HG03066 (cell line): ENCODE measurements around the gene STK4.

Experiments used
- ATAC-seq: cut with Tn5 transposase; IDR thresholded peaks from one replicate; pipeline ENCODE4 v1.9.1; 2021; ENCODE audit warnings: low read depth; ENCODE audit not compliant: unreplicated experiment

STK4 gene

GRCh38 chr20:45080867-45081624, 114.7 kb downstream of the STK4 start:
- ATAC-seq: no peak

DNA sequence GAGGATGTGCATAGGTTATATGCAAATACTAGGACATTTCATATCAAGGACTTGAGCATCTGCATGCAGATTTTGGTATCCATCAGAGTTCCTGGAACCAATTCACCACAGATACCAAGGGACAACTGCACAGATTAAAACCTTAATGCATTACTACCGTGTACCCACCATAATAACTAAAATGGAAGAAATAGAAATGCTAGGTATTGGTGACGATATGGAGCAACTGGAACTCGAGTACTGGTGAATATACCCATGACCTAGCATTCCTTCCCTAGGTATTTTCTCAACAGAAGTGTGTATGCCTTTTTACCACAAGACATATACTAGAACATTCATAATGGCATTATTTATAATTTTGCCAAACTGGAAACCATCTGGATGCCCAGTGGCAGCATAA, 116.2 kb downstream of the STK4 start:
- ATAC-seq: no peak

DNA sequence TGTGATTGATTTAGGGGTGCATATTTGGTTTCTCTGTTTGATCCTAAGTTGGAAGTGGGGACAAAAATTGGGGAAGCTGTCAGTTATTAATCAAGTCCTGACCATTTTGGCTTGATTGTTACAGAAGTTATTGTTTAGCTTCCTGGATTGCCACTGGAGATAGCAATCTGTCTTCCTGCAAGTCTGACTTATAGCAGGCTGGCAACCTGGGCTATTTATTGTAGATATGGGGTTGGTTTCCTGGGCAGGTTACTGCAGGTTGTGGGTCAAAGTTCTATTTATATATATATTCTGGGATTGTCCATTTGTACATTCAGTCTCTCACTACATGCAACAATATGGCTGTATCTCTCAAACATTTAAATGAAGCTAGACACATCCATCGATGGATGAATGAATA, 116.8 kb downstream of the STK4 start:
- no peak for ATAC-seq

DNA sequence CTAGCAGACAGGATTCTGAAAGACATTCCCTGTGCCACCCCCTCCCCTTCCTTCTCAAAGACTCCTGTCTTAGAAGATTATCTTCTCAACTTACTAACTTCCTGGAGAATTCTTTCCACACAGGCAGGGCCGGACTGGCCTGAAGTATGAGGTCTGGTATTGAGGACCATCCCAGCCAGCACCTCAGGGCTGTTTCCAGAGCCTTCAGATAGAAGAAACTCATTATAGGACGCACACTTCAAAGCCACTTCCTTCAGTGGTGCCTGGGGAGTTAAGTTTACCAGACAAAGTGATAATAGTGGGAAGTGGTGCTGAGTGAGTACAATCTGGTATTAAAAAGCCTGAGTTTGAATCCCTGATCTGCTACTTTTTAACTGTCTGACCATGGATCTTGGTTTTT, 119.0 kb downstream of the STK4 start:
- no peak for ATAC-seq

GRCh38 chr20:45085867-45086266, 119.6 kb downstream of the STK4 start:
- no peak for ATAC-seq

DNA sequence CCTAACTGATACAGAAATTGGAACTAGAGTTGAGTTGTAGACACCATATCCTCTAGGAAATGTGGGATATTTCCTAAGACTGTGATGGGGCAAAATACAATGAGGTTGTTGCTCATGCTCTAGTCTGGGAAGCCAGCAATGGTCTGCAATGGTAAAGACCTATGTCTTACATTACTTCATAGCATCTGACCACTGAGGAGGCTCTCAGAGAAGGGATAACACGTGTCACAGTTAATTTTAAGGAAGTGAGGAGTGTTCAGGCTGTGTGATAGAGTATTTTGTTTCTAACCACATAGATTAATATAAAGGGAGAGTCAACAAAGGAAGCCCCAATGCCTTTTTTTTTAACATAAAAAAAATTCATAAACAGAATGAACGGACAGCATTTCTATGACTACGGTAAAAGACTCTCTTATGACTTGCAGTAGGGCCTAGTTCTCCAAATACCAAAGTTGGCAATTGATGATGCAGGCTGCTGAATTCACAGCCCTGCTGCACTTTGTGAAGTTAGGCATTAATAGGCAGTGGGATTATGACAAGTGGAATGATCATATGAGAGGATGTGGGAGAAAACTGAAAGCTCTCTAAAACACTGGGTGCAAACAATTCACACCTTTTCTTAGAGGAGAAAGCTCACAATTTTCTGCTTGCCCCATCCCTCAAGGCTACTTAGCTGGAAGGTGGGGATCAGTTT, 120.9 kb downstream of the STK4 start:
- ATAC-seq: no peak

DNA sequence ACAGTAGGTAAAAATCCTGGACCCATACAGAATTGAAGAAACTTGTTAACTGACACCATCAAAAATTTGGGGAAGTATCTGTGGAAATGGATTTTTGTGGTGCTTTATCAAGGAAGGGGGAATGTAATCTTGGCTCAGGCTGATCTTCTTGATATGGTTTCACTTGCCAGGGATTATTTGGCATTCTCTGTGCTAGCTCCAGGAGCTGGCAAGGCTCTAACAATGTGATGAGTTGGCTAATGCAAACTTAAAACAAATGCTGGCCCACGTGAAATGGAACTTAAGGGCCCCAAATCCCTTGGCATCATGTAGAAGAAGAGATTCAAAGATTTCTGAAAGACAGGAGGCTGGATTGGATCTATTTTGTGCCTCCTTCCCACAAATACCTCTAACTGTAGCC, 121.5 kb downstream of the STK4 start:
- no peak for ATAC-seq

GRCh38 chr20:45088247-45088646, 121.9 kb downstream of the STK4 start:
- no peak for ATAC-seq

GRCh38 chr20:45090481-45090880, 124.2 kb downstream of the STK4 start:
- no peak for ATAC-seq

- no peak for ATAC-seq
These were observed 125.1 kb downstream of the STK4 start for GRCh38 chr20:45091366-45091765.

DNA sequence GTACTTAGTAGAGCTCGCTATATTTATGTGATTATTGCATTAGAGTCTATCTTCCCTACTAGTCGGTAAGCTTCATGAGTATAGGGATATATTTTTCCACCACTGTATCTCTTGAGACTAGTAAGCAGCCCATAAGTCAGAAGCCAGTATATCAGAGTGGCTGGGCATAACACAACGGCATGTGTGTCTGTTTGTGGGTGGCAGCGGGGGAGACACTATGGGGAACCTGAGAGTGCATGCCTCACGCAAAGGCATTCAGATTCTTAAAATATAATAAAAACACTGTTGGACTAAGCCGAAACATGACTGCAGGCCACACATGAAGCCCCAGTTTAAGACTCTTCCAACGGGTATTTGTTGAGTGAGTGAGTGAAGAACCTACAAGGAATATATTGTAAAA, 126.6 kb downstream of the STK4 start:
- ATAC-seq: no peak

DNA sequence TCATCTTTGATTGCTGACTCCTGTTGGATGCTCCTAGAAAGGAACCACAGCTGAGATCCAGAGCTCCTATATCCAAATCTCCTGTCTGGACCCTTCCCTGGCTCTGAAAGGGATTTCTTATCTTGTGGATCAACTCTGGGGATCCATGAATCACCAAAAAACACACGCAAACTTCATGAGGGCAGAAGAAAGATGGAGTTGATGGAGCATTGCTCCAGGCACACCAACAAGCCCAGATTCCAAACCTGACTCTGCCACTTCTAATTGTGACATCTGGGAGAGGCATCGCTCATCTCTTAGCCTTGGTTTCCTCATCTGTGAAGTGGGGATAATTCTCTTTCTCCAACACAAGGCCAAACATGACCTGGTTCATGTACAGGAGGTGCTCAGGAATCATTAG, 127.9 kb downstream of the STK4 start:
- no peak for ATAC-seq

GRCh38 chr20:45094864-45095574, 128.7 kb downstream of the STK4 start:
- ATAC-seq: no peak

- ATAC-seq: no peak
These were observed 129.5 kb downstream of the STK4 start for GRCh38 chr20:45095805-45096238.

GRCh38 chr20:45096781-45097180, 130.5 kb downstream of the STK4 start:
- ATAC-seq: no peak

- no peak for ATAC-seq
These were observed 131.3 kb downstream of the STK4 start for GRCh38 chr20:45097485-45098102.

DNA sequence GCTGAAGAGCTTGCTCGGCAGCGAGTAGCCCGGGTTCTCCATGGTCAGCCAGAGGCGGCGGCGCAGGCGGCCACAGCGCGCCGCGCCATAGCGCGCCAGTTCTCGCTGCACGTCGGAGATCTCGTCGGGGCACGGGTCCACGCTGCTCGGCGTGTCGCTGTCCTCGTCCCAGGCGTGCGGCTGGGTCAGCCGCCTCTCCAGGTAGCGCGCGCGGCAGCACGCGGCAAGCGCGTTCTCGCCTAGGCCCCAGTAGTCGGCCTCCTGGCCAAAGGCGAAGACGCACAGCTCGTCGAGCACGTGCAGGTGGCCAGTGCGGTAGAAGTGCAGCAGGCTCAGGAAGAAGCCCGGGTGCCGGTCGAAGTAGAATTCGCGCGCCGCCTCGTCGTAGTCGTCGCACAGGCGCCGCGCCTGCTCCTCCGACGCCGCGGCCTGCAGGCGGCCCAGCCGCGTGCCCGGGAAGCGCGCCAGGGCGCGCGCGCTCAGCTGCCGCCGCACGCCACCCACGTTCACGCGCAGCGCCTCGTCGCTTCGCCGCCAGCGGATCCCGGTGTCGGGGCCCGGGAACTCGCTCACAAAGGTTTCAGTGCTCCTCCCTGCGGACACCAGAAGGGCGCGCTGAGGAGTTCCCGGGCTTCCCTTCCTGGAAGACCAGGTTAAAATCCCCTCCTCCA, 131.9 kb downstream of the STK4 start:
- ATAC-seq: no peak

- no peak for ATAC-seq
These were observed 134.4 kb downstream of the STK4 start, which contains the start of gene KCNS1 for GRCh38 chr20:45100563-45101245. KCNS1 (minus strand) TSS chr20:45101127; CDS start chr20:45099236, 1,891 bp downstream.

- no peak for ATAC-seq
These were observed 135.1 kb downstream of the STK4 start for GRCh38 chr20:45101333-45101850.

- ATAC-seq: no peak
These were observed 136.8 kb downstream of the STK4 start for GRCh38 chr20:45103072-45103471.
